ENCODE results near the gene TNRC6A.
"Not testable (repeated sequence)": the region's sequence is repeated elsewhere in the genome, so short reads cannot be mapped to it uniquely, and the experiment has no call there.

TNRC6A gene

GRCh38 chr16:24728891-24729242 is 584 bp upstream of the TNRC6A start:
- no peak for DNase-seq

DNA sequence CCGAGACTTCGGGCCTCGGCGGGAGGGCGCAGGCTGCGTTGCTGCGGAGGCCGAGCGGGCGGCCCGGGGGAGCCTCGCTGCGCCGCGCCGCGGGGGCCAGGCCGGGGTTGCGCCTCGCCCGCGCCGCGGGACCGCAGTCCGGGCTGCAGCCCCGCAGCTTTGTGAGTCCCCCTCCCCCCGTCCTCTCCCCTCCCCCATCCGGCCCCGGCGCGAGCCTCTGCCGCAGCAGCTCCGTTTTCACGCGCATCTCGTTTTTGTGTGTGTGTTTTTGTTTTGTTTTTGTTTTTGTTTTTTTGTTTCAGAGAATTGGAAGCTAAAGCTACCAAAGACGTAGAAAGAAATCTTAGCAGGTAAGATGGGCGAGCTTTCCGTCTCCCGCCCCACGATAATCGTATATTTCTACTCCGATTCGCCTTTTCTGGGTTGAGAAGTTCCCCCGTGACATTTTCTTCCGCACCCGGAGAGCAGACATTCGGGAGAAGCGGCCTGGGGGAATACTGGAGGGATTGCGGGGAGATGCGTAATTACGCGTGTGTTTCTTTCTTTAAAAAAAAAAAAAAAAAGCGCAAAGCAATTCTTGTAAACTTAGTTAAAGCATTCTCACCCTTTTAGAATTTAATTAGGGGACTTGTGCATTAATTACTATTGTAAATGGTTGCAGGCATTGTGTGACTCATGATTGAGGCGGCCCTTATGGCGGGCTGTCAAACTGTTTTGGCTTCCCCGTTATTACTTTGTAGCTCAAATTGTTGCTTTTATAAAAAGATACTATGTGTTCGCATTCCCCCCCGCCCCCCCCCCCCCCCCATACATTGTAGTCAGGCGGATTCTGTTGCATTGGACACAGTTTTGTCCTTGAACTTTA is 732 bp downstream of the TNRC6A start:
- DNase-seq, result peak; percentile 46

- DNase-seq, result no peak
These were observed 1.5 kb downstream of the TNRC6A start for GRCh38 chr16:24730914-24731313.

DNA sequence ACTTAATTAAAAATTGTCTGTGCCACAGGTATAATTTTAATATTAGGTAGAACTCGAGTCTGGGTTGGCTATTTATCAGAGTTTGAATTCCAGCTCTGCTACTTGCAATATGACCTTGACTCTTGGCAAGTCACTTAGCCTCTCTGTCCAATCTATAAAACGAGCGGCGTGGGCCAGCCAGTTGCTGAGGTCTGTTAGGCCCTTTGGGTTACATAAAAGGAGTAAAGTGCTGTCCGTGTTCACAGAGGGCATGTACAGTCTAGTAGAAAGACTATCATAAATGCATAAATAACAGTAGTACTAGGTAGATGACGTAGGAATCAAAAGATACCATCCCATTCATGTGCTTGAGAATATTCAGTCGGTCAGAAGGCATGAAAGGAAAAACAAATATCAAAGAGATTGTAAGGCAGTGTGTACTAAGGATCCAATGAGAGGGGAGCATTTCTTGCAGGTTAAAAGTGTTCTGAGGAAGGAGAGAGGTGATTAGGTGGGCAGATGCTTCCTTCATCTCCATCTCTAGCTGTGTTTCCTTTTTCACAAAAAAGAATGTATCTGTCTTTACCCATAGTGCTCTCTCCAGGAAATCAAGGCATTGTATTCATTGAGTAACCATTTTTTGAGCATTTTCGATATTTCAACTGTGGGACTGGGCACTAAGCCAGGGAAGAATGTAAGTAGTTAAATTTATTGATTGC is 2.4 kb downstream of the TNRC6A start:
- no peak for DNase-seq

DNA sequence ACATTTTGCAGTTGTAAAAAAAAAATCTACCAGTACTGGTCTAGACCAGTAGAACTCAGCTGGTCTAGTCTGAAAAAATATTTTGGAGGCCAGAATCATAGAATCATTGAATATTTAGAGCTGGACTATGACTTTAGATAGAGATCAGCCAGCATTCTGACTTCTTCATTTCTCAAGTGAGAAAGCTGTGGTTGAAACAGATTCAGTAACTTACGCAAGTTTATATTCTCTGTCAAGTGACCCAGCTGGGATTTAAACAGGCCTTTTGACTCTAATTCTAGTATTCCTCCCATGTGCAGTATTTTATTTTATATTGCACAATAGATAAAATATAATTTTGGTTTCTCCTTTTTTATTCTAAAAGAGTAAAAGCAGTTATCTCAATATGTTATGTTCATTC is 4.9 kb downstream of the TNRC6A start:
- peak; percentile 14 for DNase-seq

- DNase-seq, result no peak
These were observed 7.3 kb downstream of the TNRC6A start for GRCh38 chr16:24736758-24737157.

- DNase-seq, result peak; percentile 66
These were observed 8.0 kb downstream of the TNRC6A start for GRCh38 chr16:24737391-24737871.

DNA sequence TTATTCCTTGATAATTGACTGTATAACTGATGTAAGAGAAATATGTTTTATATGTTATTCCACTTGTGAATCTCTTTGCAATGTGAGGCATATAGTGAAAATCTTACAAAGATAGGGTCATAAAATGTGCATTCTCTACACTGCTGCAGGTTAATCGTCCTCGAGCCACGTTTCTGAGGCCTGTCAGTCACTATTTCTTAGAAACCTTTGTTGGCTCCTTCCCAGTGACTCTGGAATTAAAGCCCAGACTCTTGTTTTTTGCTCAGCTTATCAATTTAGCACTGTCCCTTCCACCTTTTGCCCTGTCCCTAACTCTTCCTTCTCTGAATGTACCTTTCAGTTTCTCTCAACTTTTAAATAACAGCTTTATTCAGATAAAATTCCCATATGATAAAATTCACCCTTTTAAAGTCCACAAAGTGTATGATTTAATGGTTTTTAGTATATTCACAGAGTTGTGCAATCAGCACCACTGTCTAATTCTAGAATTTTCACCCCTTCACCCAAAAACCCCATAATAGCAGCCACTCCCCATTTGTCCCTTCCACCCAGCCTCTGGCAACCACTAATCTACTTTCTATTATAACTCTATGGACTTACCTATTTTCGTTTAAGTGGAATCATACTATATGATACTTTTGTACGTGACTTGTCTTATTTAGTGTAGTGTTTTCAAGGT is 8.6 kb downstream of the TNRC6A start:
- DNase-seq, result no peak

DNA sequence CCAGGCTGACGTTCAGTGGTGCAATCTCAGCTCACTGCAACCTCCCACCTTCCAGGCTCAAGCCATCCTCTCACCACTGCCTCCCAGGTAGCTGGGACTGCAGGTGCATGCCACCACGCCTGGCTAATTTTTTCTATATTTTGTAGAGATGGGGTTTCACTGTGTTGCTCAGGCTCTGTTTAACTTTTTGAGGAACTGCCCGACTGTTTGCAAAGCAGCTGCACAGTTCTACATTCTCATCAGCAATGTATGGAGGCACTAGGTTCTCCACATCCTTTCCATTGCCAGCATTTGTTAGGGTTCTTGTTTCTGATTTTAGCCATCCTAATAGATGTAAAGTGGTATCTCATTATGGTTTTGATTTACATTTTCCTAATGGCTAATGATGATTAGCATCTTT is 9.4 kb downstream of the TNRC6A start:
- DNase-seq, result no peak

DNA sequence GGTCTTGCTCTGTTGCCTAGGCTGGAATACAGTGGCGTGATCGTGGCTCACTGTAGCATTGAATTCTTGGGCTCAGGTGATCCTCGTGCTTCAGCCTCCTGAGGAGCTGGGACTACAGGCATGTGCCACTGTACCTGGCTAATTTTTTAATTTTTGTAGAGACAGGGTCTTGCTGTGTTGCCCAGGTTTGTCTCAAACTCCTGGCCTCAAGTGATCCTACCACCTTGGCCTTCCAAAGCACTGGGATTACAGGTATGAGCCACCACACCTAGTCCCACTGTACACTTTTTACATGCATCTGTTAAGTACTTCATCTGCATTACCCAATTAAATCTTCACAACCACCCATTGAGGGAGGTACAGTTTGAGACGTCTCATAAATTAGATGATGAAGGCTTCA is 12.4 kb downstream of the TNRC6A start:
- DNase-seq, result no peak

DNA sequence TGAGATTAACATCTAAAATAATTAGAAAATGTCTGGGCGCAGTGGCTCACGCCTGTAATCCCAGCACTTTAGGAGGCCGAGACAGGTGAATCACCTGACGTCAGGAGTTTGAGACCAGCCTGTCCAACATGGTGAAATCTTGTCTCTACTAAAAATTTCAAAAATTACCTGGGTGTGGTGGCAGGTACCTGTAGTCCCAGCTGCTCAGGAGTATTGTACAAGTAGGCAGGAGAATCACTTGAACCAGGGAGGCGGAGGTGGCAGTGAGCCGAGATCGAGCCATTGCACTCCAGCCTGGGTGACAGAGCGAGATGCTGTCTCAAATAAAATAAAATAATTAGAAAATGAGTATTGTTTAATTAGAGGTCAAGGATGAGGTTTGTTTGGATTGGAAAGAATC is 13.2 kb downstream of the TNRC6A start:
- DNase-seq, result not testable (repeated sequence)

DNA sequence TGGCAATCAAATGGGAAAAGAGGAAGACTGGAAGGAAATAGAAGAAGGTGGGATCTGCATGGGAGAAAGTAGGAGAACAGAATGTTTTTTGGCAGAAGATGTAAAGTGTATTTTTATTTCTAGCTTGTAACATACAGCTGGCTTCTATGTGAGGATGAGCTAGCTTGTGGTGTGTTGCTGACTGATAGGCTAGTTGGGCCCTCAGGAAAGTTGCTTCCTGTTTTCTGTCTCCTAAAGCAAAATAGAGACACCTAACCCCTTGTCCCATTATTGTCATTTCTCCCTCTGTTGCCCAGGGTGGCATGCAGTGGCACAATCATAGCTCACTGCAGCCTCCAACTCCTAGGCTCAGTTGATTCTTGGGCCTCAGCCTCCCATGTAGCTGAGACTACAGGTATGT is 15.9 kb downstream of the TNRC6A start:
- DNase-seq, result no peak

GRCh38 chr16:24745791-24746190 is 16.3 kb downstream of the TNRC6A start:
- no peak for DNase-seq

GRCh38 chr16:24747441-24747840 is 18.0 kb downstream of the TNRC6A start:
- no peak for DNase-seq

DNA sequence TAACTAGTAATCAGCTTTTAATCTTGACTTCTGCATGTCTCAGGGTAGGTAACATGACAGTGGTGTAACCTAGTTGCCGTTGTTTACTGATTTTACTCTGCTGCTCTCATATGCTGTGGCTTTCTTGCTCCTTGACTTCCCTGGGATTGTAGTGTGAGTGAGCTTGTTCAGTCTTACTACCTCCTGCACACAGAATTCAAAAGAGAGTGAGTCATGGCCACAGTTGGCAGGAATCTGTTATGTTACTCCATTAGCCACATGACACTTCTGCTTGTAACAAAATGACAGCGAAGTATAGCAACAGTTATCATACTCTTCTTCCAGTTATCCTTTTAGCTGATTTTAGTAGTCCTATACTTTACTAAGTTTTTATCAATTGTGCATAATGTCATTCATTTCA is 18.8 kb downstream of the TNRC6A start:
- peak; percentile 89 for DNase-seq

DNA sequence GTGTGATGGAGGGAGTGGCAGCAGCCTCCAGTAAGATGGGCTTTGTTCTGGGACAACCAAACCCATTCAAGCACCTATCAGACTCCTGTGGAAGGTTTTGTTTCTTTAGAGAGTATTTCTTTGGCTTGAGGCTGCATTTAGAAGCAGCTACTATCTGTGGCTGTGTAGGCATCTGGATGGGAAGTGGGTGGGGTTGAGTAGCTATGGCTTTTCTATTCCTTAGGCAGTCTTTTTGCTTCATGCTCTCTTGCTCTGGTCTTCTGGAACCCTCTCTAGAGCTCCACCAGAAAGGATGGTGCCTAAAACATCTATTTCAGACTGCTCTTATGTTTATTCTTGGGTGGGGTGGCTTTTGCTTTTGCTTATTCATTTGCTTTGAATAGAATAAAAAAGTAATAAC is 19.9 kb downstream of the TNRC6A start:
- no peak for DNase-seq

DNA sequence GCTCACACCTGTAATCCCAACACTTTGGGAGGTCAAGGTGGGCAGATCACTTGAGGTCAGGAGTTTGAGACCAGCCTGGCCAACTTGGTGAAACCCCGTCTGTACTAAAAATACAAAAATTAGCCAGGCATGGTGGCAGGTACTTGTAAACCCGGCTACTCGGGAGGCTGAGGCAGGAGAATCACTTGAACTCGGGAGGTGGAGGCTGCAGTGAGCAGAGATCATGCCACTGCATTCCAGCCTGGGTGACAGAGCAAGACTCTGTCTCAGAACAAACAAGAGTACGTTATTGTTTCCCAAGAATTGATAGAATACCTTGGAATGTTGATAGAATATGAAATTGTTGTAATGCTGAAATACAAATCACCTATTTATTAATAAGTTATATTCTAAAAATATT is 20.4 kb downstream of the TNRC6A start:
- not testable (repeated sequence) for DNase-seq

- DNase-seq, result no peak
These were observed 23.5 kb downstream of the TNRC6A start for GRCh38 chr16:24753000-24753399.

DNA sequence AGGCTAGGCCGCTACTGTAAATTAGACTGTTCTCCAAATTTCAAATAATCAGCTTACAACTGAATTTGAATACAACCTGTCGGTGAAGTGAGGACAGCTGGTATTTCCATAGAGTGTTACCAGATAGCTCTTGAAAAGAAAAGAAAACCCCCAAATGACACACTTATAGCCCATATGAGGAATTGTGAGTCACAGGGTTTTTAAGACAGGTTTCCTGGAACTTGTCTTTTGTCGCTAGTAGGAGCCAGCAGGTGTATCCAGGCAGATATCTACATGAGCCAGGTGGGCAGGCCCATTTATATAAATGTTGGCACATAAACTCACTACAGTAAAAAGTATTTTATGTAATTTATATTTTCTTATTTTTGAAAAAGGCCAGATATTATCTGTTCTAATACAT is 24.0 kb downstream of the TNRC6A start:
- no peak for DNase-seq

DNA sequence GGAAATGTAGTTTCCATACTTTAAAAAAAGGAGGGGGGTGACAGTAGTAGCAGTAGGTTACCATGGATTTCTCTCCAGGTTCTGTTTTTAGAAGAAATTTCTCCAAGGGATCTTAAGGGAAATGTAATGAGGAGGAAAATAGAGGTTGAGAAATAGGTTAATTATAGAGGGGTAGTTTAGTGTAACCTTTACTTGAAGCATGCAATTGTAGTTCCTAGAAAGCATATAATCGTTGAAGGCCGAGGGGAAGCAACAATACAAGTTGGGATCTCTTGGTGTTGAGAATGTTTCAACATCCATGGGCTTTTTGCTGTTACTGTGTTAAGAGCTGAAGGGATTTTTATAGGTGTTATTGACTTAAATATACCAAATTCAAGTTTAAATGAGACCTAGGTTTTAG is 25.1 kb downstream of the TNRC6A start:
- DNase-seq, result no peak

GRCh38 chr16:24755201-24755874 is 25.9 kb downstream of the TNRC6A start:
- DNase-seq, result no peak

GRCh38 chr16:24758373-24758772 is 28.9 kb downstream of the TNRC6A start:
- DNase-seq, result peak; percentile 37

DNA sequence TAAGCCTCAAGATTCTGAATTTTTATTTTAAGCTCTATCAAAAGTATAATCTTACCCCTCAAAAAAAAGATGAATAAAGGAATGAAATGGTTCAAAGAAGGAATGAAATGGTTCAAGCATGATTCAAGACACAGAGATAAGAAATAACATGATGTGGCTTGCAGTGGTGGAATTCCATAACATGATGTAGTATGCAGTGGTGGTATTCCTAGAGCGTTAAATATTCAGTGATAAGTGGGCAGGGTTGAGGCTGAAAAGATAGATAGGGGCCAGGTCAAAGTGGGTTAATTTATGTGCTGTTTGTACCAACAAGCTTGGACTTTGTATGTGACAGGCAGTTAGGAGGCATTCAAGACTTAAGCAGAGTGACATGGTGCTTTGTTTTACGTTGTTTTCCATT is 29.6 kb downstream of the TNRC6A start:
- no peak for DNase-seq

Data from fibroblast of skin of right biceps (primary cell).